ENCODE results near the gene SORCS3.

- TF ChIP-seq CTCF (IDR thresholded peaks at IDR 0.05) = no peak
- TF ChIP-seq ZFX (IDR thresholded peaks at IDR 0.05; ENCODE audit: borderline replicate concordance) = no peak
Observed at GRCh38 chr10:105247831-105248499, 606.9 kb downstream of the SORCS3 start.
